Measurements from ENCODE around the gene NETO2. TPM values are rescaled to one million over a fixed set of nuclear protein-coding genes. Genes with fewer than 3 reads are reported as not detected.

The NETO2 gene
- total RNA-seq, 1 experiment from 2014 or later: 38.2 TPM

GRCh38 chr16:47082099-47082865 lies 61.5 kb downstream of the NETO2 start:
- in situ Hi-C loops (cut with HindIII; ENCODE audit: low pct_unique_long_range_greater_than_20kb, low sequenced_read_pairs) (no loop called here), intact Hi-C loops (cut with micrococcal nuclease; ENCODE audit: unreplicated experiment) (no loop called here)
- Histone ChIP-seq H3K27ac (ENCODE audit: low read length) (no peak overlapping the region), H3K4me3 (ENCODE audit: low read depth in 2 of 2, low read length in 2 of 2) (no peak overlapping the region), H3K27me3 (ENCODE audit: control insufficient read depth, insufficient read depth, low read length) (no peaks in the 10 kb centered on the region), H3K36me3 (ENCODE audit: control insufficient read depth, insufficient read depth, low read length) (no peaks in the 10 kb centered on the region; the same call in 1 of the 2 replicates), H3K4me1 (ENCODE audit: control insufficient read depth, insufficient read depth, low read length) (no peaks in the 10 kb centered on the region), H3K9me3 (ENCODE audit: control insufficient read depth, insufficient read depth, low read depth, low read length) (no peaks in the 10 kb centered on the region)
- ATAC-seq (no peak), DNase-seq (ENCODE audit: low read depth, low spot score) (no peak)
- BruUV-seq (replicated peaks): no TSS peak
- CTCF ChIA-PET: no interaction called here
- POLR2A ChIA-PET: no interaction called here
- TF ChIP-seq POLR2AphosphoS5 (IDR thresholded peaks at IDR 0.05; ENCODE audit: low read depth, low read length): no peak
- TF ChIP-seq SIN3A (IDR thresholded peaks at IDR 0.05; ENCODE audit: borderline replicate concordance, insufficient read depth, low read depth, low read length): no peak

GRCh38 chr16:47081115-47081514 lies 62.6 kb downstream of the NETO2 start:
- ATAC-seq (no peak), DNase-seq (ENCODE audit: low read depth, low spot score) (no peak)
- no peak overlapping the region for H3K4me3 ChIP-seq (ENCODE audit: low read depth in 2 of 2, low read length in 2 of 2)
- TF ChIP-seq REST (IDR thresholded peaks at IDR 0.05; ENCODE audit: insufficient read depth in 1 of 2, low read depth in 2 of 2, low read length in 1 of 2) (no peak), TCF7L2 (IDR thresholded peaks at IDR 0.05; ENCODE audit: low read depth, low read length) (no peak), POLR2AphosphoS5 (IDR thresholded peaks at IDR 0.05; ENCODE audit: low read depth, low read length) (no peak), CTCF (IDR thresholded peaks at IDR 0.05) (no peak), SIN3A (IDR thresholded peaks at IDR 0.05; ENCODE audit: borderline replicate concordance, insufficient read depth, low read depth, low read length) (no peak)
- H3K36me3 ChIP-seq (ENCODE audit: control insufficient read depth, insufficient read depth, low read length): no peaks in the 10 kb centered on the region; the same call in 1 of the 2 replicates
- in situ Hi-C loops (cut with HindIII; ENCODE audit: low pct_unique_long_range_greater_than_20kb, low sequenced_read_pairs) (no loop called here), intact Hi-C loops (cut with micrococcal nuclease; ENCODE audit: unreplicated experiment) (no loop called here)
- ChIA-PET CTCF (no interaction called here), POLR2A (no interaction called here)
- H3K27ac ChIP-seq (ENCODE audit: low read length): no peak overlapping the region
- no peaks in the 10 kb centered on the region for H3K4me1 ChIP-seq (ENCODE audit: control insufficient read depth, insufficient read depth, low read length)
- BruUV-seq (replicated peaks): no TSS peak
- no peaks in the 10 kb centered on the region for H3K9me3 ChIP-seq (ENCODE audit: control insufficient read depth, insufficient read depth, low read depth, low read length)
- H3K27me3 ChIP-seq (ENCODE audit: control insufficient read depth, insufficient read depth, low read length): no peaks in the 10 kb centered on the region

- in situ Hi-C loops (cut with HindIII; ENCODE audit: low pct_unique_long_range_greater_than_20kb, low sequenced_read_pairs) (no loop called here), intact Hi-C loops (cut with micrococcal nuclease; ENCODE audit: unreplicated experiment) (no loop called here)
- Histone ChIP-seq H3K9me3 (ENCODE audit: control insufficient read depth, insufficient read depth, low read depth, low read length) (no peaks in the 10 kb centered on the region), H3K4me1 (ENCODE audit: control insufficient read depth, insufficient read depth, low read length) (no peaks in the 10 kb centered on the region), H3K27me3 (ENCODE audit: control insufficient read depth, insufficient read depth, low read length) (no peaks in the 10 kb centered on the region), H3K4me3 (ENCODE audit: low read depth in 2 of 2, low read length in 2 of 2) (no peak overlapping the region), H3K36me3 (ENCODE audit: control insufficient read depth, insufficient read depth, low read length) (no peaks in the 10 kb centered on the region; the same call in 1 of the 2 replicates), H3K27ac (ENCODE audit: low read length) (no peak overlapping the region)
- TF ChIP-seq TCF7L2 (IDR thresholded peaks at IDR 0.05; ENCODE audit: low read depth, low read length) (no peak), REST (IDR thresholded peaks at IDR 0.05; ENCODE audit: insufficient read depth in 1 of 2, low read depth in 2 of 2, low read length in 1 of 2) (no peak), CTCF (IDR thresholded peaks at IDR 0.05) (no peak), POLR2AphosphoS5 (IDR thresholded peaks at IDR 0.05; ENCODE audit: low read depth, low read length) (no peak), SIN3A (IDR thresholded peaks at IDR 0.05; ENCODE audit: borderline replicate concordance, insufficient read depth, low read depth, low read length) (no peak)
- POLR2A ChIA-PET: no interaction called here
- ATAC-seq: no peak
- no peak for DNase-seq (ENCODE audit: low read depth, low spot score)
- CTCF ChIA-PET: no interaction called here
- BruUV-seq (replicated peaks): no TSS peak
Observed at GRCh38 chr16:47079860-47080259, 63.9 kb downstream of the NETO2 start.
